IPS-20b (cell line): Measurements from ENCODE around the gene CACNA2D1.

Source experiments
- H3K27ac ChIP-seq: one replicate; pipeline ENCODE4 v1.5.1; 2013; ENCODE audit warnings: low read length
- H3K27me3 ChIP-seq: 2 replicates; pipeline ENCODE4 v1.6.1; 2013; ENCODE audit warnings: mild to moderate bottlenecking, low read length, inconsistent platforms; ENCODE audit not compliant: insufficient read depth
- H3K36me3 ChIP-seq: 2 replicates; pipeline ENCODE4 v1.6.1; 2013; ENCODE audit warnings: low read depth, mild to moderate bottlenecking, inconsistent platforms, low read length, moderate library complexity; ENCODE audit not compliant: insufficient read depth
- H3K4me1 ChIP-seq: 2 replicates; pipeline ENCODE4 v1.6.1; 2013; ENCODE audit warnings: mild to moderate bottlenecking, control low read depth, inconsistent platforms, low read length, moderate library complexity; ENCODE audit not compliant: insufficient read depth
- H3K4me3 ChIP-seq: 2 replicates; pipeline ENCODE4 v1.5.1; 2013; ENCODE audit warnings: mild to moderate bottlenecking, low read length, inconsistent platforms
- H3K9ac ChIP-seq: 2 replicates; pipeline ENCODE4 v1.6.1; 2013; ENCODE audit warnings: low read depth, mild to moderate bottlenecking, inconsistent platforms, low read length, moderate library complexity
- H3K9me3 ChIP-seq: 2 replicates; pipeline ENCODE4 v1.6.1; 2013; ENCODE audit warnings: mild to moderate bottlenecking, low read depth, low read length, inconsistent platforms; ENCODE audit not compliant: insufficient read depth

The CACNA2D1 gene

GRCh38 chr7:82173400-82174021 lies 270.1 kb downstream of the CACNA2D1 start:
- no peaks in the 10 kb centered on the region for H3K27me3 ChIP-seq
- H3K27ac ChIP-seq = no peak overlapping the region
- H3K9me3 ChIP-seq = no peaks in the 10 kb centered on the region
- H3K9ac ChIP-seq = no peak overlapping the region
- no peaks in the 10 kb centered on the region for H3K36me3 ChIP-seq
- H3K4me3 ChIP-seq = no peak overlapping the region
- H3K4me1 ChIP-seq = peaks cover 31% of the 10 kb centered on the region; the same call in 1 of the 2 replicates

- H3K4me3 ChIP-seq = no peak overlapping the region
- H3K9ac ChIP-seq = no peak overlapping the region
- peaks cover 30% of the 10 kb centered on the region; the same call in 1 of the 2 replicates for H3K4me1 ChIP-seq
- no peaks in the 10 kb centered on the region for H3K36me3 ChIP-seq
- H3K27ac ChIP-seq = no peak overlapping the region
- H3K27me3 ChIP-seq = no peaks in the 10 kb centered on the region
- H3K9me3 ChIP-seq = no peaks in the 10 kb centered on the region
Measured at GRCh38 chr7:82172881-82173280, 270.7 kb downstream of the CACNA2D1 start.

GRCh38 chr7:82172017-82172416 lies 271.6 kb downstream of the CACNA2D1 start:
- H3K4me1 ChIP-seq = peaks cover 23% of the 10 kb centered on the region; the same call in 1 of the 2 replicates
- no peak overlapping the region for H3K4me3 ChIP-seq
- no peak overlapping the region for H3K9ac ChIP-seq
- H3K9me3 ChIP-seq = no peaks in the 10 kb centered on the region
- no peaks in the 10 kb centered on the region for H3K36me3 ChIP-seq
- H3K27ac ChIP-seq = no peak overlapping the region
- H3K27me3 ChIP-seq = no peaks in the 10 kb centered on the region

GRCh38 chr7:82167558-82168314 lies 275.8 kb downstream of the CACNA2D1 start:
- no peaks in the 10 kb centered on the region for H3K9me3 ChIP-seq
- peaks cover 6% of the 10 kb centered on the region; the same call in 1 of the 2 replicates for H3K4me1 ChIP-seq
- no peaks in the 10 kb centered on the region for H3K27me3 ChIP-seq
- no peaks in the 10 kb centered on the region for H3K36me3 ChIP-seq
- H3K9ac ChIP-seq = no peak overlapping the region
- H3K27ac ChIP-seq = no peak overlapping the region
- H3K4me3 ChIP-seq = no peak overlapping the region

GRCh38 chr7:82166260-82167015 lies 277.1 kb downstream of the CACNA2D1 start:
- Histone ChIP-seq H3K4me1 (peaks cover 15% of the 10 kb centered on the region; the same call in 1 of the 2 replicates), H3K36me3 (no peaks in the 10 kb centered on the region), H3K9me3 (no peaks in the 10 kb centered on the region), H3K27ac (no peak overlapping the region), H3K9ac (no peak overlapping the region), H3K27me3 (no peaks in the 10 kb centered on the region), H3K4me3 (no peak overlapping the region)

GRCh38 chr7:82164813-82165212 lies 278.8 kb downstream of the CACNA2D1 start:
- Histone ChIP-seq H3K4me1 (peaks cover 15% of the 10 kb centered on the region; the same call in 1 of the 2 replicates), H3K9ac (peak overlapping the region; percentile 34; the same call in 1 of the 2 replicates), H3K9me3 (no peaks in the 10 kb centered on the region), H3K27me3 (no peaks in the 10 kb centered on the region), H3K4me3 (no peak overlapping the region), H3K36me3 (no peaks in the 10 kb centered on the region), H3K27ac (no peak overlapping the region)

GRCh38 chr7:82164410-82164809 lies 279.2 kb downstream of the CACNA2D1 start:
- H3K27ac ChIP-seq = no peak overlapping the region
- no peaks in the 10 kb centered on the region for H3K9me3 ChIP-seq
- no peak overlapping the region for H3K9ac ChIP-seq
- H3K4me3 ChIP-seq = no peak overlapping the region
- H3K4me1 ChIP-seq = peaks cover 15% of the 10 kb centered on the region; the same call in 1 of the 2 replicates
- no peaks in the 10 kb centered on the region for H3K27me3 ChIP-seq
- no peaks in the 10 kb centered on the region for H3K36me3 ChIP-seq

- Histone ChIP-seq H3K4me3 (no peak overlapping the region), H3K27me3 (no peaks in the 10 kb centered on the region), H3K36me3 (no peaks in the 10 kb centered on the region), H3K9ac (no peak overlapping the region), H3K4me1 (peaks cover 15% of the 10 kb centered on the region; the same call in 1 of the 2 replicates), H3K27ac (no peak overlapping the region), H3K9me3 (no peaks in the 10 kb centered on the region)
Measured at GRCh38 chr7:82163586-82163985, 280.0 kb downstream of the CACNA2D1 start.

GRCh38 chr7:82162289-82162688 lies 281.3 kb downstream of the CACNA2D1 start:
- Histone ChIP-seq H3K27me3 (peaks cover 4% of the 10 kb centered on the region; the same call in 1 of the 2 replicates), H3K4me1 (peaks cover 15% of the 10 kb centered on the region; the same call in 1 of the 2 replicates), H3K4me3 (no peak overlapping the region), H3K9me3 (no peaks in the 10 kb centered on the region), H3K9ac (no peak overlapping the region), H3K27ac (no peak overlapping the region), H3K36me3 (no peaks in the 10 kb centered on the region)

GRCh38 chr7:82158327-82158726 lies 285.2 kb downstream of the CACNA2D1 start:
- Histone ChIP-seq H3K36me3 (no peaks in the 10 kb centered on the region), H3K4me3 (no peak overlapping the region), H3K9me3 (no peaks in the 10 kb centered on the region), H3K27me3 (peaks cover 11% of the 10 kb centered on the region; the same call in 1 of the 2 replicates), H3K27ac (no peak overlapping the region), H3K9ac (no peak overlapping the region), H3K4me1 (peaks cover 11% of the 10 kb centered on the region; the same call in 1 of the 2 replicates)

- H3K9me3 ChIP-seq = no peaks in the 10 kb centered on the region
- H3K4me3 ChIP-seq = no peak overlapping the region
- H3K27me3 ChIP-seq = peaks cover 11% of the 10 kb centered on the region; the same call in 1 of the 2 replicates
- no peak overlapping the region for H3K27ac ChIP-seq
- no peaks in the 10 kb centered on the region for H3K36me3 ChIP-seq
- H3K9ac ChIP-seq = no peak overlapping the region
- peaks cover 2% of the 10 kb centered on the region; the same call in 1 of the 2 replicates for H3K4me1 ChIP-seq
Measured at GRCh38 chr7:82156893-82157292, 286.7 kb downstream of the CACNA2D1 start.
